IPS-NIHi11 (cell line): ENCODE measurements around the gene IQCH.
"Not testable (repeated sequence)": the region's sequence is repeated elsewhere in the genome, so short reads cannot be mapped to it uniquely, and the experiment has no call there.

ENCODE experiments used
- DNase-seq: peaks from one replicate; pipeline ENCODE4 v3.0.0; 2012; ENCODE audit warnings: mixed read lengths, low spot score

IQCH gene

DNA sequence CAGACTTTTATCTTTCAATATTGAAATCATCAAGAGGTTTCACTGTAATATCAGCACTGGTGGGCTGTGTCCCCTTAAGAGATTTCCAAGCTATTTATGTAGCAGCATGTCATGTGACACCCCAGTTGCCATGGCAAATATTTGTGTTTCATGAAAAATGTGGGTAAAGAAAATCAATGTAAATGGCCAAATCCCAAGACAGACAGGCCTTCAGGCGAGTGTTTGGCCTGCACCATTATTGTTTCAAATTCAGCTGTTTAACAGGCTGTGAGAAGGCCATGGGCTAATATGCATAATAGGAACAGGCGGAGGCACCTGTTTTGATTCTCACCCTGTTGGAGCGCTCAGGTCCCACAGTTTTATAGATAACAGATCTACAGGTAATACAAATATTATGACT, 104.2 kb downstream of the IQCH start:
- no peak for DNase-seq

DNA sequence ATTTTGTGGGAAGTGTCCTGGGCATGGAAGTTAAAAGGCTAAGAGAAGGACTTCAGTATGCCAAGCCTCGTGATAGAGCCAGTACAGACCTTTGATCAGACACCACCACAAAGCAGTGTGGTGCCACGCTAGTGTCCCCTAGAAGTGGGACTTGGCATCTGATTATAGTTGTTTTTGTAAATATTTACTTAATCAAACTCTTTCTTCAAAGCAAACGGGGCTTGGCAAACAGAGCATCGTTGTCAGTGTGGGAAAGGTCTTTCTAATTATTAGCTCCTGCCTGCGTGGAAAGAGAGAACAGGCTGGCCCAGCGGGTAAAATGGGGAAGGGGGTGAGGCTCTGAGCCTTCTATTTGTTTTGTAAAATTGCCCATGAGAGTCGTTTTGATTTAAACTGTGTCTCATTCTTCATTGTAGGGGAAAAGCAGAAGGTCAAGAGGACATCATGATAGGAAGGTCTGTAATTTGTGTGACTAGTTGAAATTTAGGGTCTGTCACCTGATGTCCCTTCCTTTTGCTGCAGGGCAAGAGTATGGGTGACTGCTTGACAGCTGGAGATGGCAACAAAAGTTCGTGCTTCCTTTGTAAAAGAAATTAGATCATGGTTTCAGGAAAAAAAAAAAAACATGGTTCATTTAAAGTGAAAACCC, 105.0 kb downstream of the IQCH start:
- no peak for DNase-seq

DNA sequence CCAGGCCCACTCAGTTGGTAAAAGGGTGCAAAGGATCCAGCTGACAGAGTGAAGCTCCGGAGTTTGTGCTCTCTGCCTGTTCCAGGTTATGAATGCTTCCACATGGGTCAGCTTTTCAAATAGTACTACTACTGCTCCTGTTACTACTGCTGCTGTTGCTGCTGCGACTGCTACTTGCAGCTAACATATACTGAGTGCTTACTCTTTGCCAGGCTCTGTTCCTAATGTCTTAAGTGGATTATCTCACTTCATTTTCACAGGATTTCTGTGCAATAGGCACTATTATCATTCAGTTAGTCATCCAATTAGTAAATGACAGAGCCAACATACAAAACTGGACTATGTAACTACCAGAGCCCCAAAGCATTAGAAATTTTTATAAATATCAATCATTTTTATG, 106.5 kb downstream of the IQCH start:
- DNase-seq: no peak

DNA sequence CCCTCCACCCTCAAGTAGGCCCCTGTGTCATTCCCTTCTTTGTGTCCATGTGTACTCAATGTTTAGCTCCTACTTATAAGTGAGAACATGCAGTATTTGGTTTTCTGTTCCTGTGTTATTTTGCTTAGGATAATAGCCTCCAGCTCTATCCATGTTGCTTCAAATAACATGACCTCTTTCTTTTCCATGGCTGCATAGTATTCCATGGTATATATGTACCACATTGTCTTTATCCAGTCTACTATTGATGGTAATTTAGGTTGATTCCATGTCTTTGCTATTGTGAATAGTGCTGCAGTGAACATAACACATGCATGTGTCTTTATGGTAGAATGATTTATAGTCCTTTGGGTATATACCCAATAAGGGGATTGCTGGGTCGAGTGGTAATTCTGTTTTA, 109.1 kb downstream of the IQCH start:
- not testable (repeated sequence) for DNase-seq

DNA sequence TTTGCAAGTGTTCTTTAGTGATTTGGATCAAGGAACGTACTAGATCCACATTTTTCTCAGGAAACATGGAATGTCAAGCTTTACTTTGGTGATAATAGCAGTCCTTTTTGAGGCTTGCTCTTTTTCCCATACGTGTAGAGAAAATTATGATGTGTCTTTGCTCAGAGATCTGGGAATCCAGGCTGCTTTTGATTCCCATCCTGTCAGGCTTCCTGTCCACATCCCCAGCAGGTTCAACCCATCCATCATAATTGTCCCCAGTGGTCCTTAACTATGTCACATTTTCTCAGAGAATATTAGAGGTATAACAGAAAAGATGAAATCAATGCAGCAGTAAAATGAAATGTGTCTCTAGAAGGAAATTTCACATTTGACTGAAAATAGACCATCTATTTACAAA, 111.4 kb downstream of the IQCH start:
- no peak for DNase-seq

DNA sequence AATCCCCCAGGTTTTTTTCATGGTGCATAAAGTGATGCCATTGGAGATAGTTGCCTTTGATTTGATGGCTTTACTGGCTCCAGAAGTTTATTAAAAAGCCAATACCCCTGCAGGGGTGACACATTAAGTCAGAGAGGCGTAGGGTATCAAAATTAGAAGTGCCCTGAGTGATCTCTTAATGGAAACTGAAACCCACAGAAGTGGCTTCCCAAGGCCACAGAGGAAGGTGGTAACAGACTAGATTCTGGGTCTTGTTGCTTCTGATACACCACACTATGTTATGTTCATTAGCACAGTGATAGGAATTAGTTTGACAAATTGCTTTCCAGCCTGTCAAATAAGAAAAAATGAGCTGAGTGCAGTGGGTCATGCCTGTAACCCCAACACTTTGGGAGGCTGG, 112.3 kb downstream of the IQCH start:
- no peak for DNase-seq

DNA sequence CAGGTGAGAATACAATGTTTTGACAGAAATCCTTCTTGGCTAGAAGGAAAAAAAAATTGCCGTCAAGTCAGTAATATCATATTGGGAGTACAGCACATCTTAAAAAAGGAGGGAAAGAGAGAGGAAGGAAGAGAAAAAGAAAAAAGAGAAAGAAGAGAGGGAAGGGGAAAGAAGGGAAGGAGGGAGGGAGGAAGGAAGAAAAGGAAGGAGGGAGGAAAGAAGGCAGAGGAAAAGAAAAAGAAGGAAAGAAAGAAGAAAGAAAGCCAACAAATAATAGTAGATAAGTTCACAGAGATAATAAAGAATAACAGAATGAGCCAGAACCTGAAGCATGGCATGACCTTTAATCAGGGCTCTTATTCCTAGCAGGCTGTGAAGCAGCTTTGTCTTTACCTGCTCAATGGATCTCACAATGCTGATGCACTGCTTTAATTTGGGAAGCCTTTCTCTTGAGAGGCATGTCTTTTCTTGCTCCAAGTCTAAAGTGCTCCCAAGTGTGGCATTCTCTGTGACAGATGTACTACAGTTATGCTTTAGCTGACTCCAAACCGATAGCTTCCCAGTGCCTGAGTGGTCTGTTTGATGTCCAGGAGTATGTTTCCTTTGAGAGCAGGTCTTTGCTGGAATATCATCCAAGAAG, 114.9 kb downstream of the IQCH start:
- no peak for DNase-seq

DNA sequence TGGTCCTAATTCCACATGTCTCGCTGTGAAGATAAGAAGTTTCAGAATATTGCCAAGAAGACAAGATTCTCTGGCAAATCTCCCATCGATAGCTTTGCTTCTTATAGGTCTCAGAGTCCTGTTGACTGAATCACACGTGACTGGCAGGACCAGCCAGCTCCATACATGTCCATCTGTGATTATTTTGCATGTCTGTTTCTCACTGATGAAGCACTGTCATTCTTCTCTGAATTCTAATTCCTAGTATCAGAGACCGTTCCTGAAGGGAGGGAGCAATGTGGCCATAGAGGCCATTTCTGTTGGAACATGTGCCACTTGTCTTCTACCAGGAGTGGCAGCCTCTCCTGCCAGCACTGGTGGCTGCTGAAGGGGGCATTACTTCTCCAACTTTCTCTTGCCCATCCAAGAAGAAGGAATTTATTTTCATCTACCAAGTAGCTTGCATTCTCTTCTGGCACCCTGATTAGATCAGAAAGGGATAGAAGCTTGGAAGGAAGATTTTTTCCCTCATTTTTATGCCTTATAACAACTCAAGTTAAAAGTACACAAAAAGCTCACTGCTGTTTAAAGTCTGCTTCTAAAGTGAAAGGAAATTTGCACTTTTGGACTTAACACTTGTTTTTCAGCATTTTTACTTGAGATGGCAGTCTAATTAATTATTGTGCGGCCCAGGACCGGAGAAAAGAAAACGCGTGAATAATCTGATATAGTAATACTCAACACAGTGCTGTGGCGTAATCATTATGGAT, 115.8 kb downstream of the IQCH start:
- no peak for DNase-seq

DNA sequence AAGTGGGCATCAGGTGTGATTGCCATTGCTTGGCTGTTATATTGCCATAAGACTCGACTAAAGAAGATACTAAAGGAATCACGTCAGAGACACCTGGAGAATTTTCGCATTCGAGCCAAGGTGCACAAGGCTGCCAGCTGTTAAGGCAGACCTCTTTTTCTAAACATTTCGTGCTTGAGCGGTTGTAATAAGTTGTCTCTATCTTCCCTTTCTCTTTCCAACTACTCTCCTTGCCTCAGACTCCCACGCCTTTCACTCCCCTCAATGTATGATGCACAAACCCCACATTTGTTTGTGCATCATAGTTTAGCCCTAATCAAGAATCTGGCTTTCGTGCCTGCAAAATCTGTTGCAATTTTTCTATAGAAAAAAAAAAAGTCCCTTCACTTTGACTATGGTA, 118.0 kb downstream of the IQCH start:
- DNase-seq: no peak

DNA sequence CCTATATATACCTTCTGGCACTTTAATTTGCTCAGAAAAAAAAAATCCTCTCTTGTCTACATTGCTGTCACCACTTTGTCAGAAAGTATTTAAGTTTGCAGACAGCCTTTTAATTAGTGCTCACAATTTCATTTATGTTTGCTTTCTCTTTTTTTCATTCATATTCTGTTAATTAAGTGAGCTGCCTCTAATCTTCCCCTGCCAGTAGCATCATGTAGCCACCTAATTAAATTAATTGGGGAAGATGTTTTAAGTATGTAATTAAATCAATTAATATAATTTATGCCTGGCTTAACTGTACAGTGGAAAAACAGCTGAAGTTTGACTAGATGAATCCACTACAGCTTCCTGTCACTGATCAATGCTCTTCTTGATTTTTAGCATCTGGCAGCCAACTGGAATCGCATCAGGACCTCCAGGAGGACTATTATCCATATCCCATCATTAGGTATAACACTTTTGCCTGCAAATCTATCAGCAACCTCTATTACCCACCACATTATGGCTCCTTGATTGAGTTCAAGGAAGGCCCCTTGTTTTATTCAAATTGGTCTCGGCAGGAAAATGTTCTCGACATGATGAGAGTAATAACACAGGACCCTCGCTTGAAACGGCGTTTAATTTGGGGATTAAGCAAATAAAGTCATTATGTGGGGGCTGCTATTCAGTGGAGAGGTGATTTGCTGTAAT, 118.5 kb downstream of the IQCH start:
- DNase-seq: no peak

DNA sequence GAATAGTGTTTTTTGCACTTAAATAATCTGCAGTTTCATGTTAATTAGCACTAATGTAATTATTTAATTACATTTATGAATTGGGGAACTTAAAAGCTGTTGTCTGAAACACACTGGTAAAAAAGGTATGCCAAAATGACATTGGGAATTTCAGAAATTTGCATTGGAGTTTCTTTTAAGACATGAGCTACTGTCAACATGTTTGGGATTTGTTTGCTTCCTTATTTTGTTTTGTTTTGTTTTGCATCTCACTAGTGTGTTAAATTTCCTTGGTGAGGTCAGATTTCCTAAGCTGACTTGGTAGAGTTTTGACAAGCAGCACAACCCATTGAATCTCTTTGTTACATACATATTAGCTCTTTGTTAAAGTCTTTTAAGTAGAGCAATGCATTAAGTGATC, 119.4 kb downstream of the IQCH start:
- DNase-seq: no peak

DNA sequence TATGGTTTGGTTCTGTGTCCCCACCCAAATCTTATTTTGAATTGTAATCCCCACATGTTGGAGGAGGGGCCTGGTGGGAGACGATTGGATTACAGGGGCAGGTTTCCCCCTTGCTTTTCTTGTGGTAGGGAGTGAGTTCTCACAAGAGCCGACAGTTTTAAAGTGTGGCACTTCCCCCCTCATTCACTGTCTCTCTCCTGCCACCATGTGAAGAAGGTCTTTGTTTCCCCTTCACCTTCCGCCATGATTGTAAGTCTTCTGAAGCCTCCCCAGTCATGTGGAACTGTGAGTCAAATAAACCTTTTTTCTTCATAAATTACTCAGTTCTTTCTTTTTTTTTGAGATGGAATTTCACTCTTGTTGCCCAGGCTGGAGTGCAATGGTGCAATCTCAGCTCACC, 124.9 kb downstream of the IQCH start:
- DNase-seq: no peak

DNA sequence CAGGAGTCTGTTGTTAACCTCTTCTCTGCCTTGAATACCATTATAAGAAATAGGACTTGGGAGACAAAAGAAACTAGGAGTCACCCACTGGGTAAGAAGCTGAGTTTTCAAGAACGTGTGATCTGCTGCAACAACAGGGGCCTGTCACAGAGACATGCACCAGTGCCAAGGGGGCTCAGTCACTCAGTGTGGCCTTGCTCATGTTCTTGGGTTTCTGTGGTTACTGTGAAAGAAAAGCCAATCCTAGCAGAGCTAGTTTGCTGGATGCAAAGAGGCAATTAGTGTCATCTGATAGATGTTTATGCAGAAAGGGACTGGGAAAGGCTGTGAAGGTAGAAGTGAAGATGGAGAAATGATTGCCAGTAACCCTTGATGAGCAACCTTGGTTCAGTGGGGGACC, 126.3 kb downstream of the IQCH start:
- DNase-seq: no peak

DNA sequence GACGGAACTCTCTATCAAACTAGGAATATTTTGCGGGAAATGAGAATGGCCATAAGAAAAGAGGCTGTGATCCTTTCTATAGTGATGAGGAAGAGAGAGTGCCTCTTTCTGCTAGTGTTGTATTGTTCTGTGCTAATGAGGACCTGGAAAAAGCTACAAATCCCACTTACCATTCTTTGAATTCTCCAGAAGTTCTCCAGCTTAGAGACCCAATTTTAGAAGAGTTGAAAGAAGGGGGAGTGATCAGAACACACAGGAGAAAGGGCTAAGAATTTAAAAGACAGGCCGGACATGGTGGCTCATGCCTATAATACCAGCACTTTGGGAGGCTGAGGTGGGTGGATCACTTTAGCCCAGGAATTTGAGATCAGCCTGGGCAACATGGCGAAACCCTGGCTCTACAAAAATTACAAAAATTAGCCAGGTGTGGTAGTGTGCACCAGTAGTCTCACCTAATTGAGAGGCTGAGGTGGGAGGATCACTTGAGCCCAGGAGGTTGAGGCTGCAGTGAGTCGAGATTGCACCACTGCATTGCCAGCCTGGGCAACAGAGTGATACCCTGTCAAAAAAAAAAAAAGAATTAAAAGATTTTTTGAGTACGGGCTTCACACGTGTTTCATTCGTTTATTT, 126.9 kb downstream of the IQCH start:
- no peak for DNase-seq

DNA sequence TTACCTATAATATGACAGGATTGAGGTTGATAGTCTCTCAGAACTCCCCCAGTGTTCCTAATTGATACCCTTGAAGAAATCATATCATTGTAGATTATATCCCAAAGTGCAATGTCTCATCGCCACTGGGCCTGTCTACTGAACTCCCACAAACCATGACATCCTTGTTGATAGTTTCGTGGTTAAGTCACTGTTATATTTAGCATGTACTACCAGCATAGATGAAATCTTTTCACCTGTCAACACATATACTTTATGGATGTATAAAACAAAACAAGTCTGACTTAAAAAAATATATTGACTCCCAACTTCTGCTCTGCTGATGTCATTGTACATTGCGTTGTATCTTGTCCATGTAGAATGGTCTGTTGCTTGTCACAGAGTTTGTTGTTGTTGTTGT, 128.1 kb downstream of the IQCH start:
- no peak for DNase-seq

DNA sequence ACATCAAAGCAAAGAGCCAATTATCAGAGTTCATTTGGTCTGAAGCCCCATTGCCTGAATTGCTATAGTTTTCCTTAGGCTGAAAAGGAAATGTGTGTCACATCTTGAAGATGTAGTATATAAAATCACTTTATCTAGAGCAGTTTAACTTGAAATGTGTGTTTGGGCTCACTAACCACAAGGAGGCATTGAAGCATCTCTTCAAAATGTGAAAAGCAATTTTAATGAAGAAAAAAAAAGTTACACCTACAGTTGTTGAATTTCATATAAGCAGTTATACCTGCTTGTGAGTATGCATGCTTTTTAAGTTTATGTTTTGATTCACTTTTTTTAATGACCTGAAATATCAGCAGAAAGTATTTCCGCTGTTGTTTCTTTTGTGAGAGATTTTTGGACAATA, 129.3 kb downstream of the IQCH start:
- DNase-seq: no peak

DNA sequence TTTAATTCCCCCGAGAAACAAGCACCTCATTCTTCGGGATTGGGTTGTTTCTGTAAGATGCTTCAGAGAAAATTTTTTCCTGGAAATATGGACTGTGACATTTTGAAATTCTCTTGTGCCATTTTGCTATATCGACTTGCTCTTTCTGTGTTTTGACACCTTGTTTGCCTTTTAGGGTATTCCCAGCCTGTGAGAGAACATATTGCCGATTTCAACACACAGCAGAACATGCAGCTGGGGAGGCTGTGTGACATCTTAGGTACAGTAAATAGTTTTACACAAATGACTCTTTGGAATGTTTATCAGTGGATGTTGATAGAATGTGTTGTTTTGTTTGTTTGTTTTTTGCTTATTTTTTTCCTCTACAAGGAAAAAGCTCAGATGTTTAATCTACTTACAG, 130.2 kb downstream of the IQCH start:
- DNase-seq: no peak

DNA sequence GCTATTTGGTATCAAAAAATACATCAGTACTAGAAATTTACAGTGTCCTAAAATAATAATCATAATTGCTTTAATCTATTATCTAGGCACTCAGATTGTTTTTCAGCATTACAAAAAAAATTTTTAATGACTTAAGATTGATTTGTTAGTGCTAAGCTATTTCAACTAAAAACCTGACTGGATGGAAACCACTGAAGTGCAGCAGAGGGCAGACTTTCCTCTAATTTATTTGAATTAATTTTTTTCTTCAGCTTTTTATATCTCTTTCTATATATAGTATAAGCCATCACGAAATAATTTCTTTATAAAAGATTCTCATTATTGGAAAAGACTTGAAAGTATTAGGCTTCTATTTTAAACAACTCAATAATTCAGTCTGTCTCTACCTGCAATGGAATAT, 131.4 kb downstream of the IQCH start:
- DNase-seq: no peak

DNA sequence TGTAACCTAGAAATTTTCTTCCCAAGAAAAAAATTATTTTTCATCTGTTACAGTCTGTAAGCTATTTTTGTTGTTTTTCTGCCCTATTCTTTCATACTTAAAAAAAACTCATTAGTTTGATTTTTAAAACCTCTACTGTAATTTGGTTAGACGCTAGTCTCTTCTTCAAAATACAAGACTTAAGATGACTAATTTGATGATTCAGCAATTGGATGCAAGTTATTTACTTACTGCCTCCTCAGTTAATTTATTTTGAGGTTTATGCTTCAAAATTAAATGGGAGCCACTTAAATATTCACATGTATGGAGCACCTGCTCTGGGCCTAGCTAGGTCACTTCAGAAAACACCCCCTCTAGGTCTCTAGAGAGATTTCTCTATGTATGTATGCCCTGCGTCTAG, 132.4 kb downstream of the IQCH start:
- no peak for DNase-seq

DNA sequence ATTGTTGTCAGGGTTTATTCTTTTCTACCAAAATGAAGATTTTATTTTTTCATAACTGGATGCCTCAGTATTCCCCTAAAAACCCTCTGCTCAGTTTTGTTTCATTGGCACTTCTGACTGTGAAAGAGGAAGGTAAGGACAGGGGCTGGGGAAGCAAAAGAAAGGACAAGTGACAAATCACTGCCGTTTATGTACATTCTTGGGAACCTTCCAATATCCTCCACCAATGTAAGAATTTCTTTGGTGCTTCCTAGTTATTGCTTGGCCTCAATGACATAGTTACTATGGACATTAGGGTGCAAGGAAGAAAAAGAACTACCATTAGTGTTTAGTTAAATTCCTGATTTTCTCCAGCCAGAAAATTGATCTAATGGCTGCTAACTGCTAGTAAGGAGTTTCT, 135.4 kb downstream of the IQCH start:
- DNase-seq: no peak

DNA sequence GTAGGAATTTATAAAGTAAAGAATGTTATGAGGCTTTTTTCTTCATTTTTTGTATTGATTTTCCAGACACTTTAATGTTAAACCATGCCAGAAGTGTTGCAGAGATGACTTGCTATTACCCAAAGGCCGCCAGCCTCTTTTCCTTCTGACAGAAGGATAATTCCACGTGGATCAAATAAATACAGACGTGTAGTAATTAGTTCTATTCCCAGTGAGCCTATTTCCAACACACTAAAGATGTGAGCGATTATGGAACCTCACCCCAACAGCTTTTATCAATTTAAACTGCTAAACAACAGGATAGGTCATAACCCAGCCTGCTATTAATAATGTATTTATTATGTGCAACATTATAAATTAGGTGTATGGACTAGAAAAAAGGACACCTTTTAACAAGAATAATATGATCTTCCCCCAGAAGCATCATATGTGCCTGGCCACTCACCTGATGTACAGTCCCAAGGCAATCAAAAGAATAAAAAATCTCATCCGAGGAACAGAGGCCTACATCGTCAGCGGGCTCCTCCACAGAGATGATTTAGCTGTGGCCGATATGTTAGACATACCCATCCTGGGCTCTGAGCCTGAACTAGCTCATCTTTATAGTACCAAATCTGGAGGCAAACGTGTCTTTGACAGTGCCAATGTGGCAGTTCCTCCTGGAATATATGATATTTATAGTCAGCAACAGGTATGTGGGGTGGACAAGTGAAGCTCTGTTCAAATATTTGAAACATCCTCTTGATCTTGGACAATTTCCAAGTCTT, 140.5 kb downstream of the IQCH start:
- no peak for DNase-seq

DNA sequence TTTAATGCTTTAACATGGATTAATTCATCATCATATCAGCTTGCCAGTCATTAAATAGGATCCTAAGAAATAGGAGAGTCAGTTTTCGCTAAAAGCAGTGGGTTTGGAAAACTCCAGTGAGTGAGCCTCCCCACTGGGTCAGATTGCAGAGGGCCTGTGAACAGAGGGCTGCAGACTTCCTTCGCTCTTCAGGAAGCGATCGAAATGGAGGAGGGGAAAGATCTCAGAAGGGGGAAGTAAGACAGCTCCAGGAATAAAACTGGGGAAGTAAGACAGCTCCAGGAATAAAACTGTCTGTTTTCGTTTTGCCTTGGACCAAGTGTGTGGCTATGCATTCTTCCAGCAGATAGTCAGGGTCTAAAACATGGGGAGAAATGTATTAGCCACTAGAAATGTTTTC, 141.5 kb downstream of the IQCH start:
- DNase-seq: no peak
